Gastroesophageal sphincter (tissue), 3 donors: ENCODE results near the gene PCED1B.
"Not testable (repeated sequence)": the region's sequence is repeated elsewhere in the genome, so short reads cannot be mapped to it uniquely, and the experiment has no call there.

ENCODE experiments used
- EP300 ChIP-seq: sonication (generic); formaldehyde crosslinking; IDR thresholded peaks from one replicate; pipeline ENCODE4 v1.6.1; 2017; ENCODE audit warnings: antibody characterized with exemption, mild to moderate bottlenecking
- POLR2A ChIP-seq, 2 donors: fragments of 450-650 bp; IDR thresholded peaks; one replicate each; pipeline ENCODE4 v1.6.1; 2017; ENCODE audit warnings: antibody characterized with exemption in 2 of 2, mild to moderate bottlenecking in 2 of 2, moderate library complexity in 1 of 2
- POLR2AphosphoS5 ChIP-seq: sonication (generic); formaldehyde crosslinking; IDR thresholded peaks from one replicate; pipeline ENCODE4 v1.6.1; 2017; ENCODE audit warnings: antibody characterized with exemption
- TF ChIP-seq, protein P1 (sequence below), 4 experiments: fragments of 200-600 bp in 2 of 4; fragments of 450-650 bp in 2 of 4; sonication (generic) in 1 of 4; IDR thresholded peaks; one replicate each; pipeline ENCODE4 v1.5.1; 2017 to 2019; ENCODE audit warnings: antibody characterized with exemption in 4 of 4, mild to moderate bottlenecking in 2 of 4, moderate library complexity in 2 of 4

DNA sequence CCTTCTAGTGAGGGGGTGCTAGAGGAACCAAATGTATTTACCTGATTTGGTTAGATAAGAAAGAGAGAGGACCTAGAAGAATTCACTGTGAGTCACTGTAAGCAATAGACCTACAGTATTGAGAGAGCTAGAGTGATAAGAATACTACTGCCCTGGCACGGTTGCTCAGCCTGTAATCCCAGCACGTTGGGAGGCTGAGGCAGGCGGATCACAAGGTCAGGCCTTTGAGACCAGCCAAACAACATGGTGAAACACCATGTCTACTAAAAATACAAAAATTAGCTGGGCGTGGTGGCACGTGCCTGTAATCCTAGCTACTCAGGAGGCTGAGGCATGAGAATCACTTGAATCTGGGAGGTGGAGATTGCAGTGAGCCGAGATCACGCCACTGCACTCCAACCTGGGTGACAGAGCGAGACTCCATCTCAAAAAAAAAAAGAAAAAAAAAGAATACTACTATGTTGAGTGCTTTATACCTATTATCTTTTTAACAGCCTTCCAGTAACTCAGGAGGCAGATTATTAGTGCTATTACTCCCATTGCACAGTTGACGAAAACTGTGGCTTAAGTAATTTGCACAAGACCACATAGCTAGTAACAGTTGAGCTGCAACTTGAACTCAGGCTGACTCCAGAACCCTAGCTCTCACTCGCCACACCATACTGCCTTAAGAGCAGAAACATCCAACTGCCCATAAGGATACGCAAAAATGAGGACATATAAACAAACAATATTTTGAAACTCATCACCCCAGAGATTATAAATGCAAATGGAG, 102.9 kb downstream of the PCED1B start:
- TF ChIP-seq, protein P1, sequence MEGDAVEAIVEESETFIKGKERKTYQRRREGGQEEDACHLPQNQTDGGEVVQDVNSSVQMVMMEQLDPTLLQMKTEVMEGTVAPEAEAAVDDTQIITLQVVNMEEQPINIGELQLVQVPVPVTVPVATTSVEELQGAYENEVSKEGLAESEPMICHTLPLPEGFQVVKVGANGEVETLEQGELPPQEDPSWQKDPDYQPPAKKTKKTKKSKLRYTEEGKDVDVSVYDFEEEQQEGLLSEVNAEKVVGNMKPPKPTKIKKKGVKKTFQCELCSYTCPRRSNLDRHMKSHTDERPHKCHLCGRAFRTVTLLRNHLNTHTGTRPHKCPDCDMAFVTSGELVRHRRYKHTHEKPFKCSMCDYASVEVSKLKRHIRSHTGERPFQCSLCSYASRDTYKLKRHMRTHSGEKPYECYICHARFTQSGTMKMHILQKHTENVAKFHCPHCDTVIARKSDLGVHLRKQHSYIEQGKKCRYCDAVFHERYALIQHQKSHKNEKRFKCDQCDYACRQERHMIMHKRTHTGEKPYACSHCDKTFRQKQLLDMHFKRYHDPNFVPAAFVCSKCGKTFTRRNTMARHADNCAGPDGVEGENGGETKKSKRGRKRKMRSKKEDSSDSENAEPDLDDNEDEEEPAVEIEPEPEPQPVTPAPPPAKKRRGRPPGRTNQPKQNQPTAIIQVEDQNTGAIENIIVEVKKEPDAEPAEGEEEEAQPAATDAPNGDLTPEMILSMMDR (IDR thresholded peaks at IDR 0.05): not testable (repeated sequence)
- TF ChIP-seq POLR2AphosphoS5; POLR2A (IDR thresholded peaks at IDR 0.05); EP300: not testable (repeated sequence)
